IMR-90 (cell line): ENCODE measurements around the gene IQSEC3. TPM values are rescaled to one million over a fixed set of nuclear protein-coding genes. Genes with fewer than 3 reads are reported as not detected.
"Not testable (repeated sequence)": the region's sequence is repeated elsewhere in the genome, so short reads cannot be mapped to it uniquely, and the experiment has no call there.

Source experiments
- ATAC-seq: fragments of 200-7000 bp; cut with Tn5 transposase; 2 replicates; pipeline ENCODE4 v1.9.1; 2020; ENCODE audit warnings: low read depth, mild to moderate bottlenecking, moderate library complexity
- BruUV-seq: library from RNA; stranded (reverse); fragments of 400-500 nt; replicated peaks from 2 replicates; lab custom pipeline; 2021; lab: Mats Ljungman, UMichigan
- CTCF ChIA-PET: fragments of 300-600 bp; formaldehyde crosslinking; extraction: SDS; loops from one replicate; lab custom pipeline; 2021; ENCODE audit warnings: antibody characterized with exemption; lab: Yijun Ruan, JAX
- POLR2A ChIA-PET: fragments of 300-600 bp; sonication (Branson Sonifier 250); formaldehyde crosslinking; loops from one replicate; lab custom pipeline; 2022; ENCODE audit warnings: antibody characterized with exemption; ENCODE audit not compliant: unreplicated experiment; lab: Charles Lee
- DNase-seq: peaks from one replicate; pipeline ENCODE4 v3.0.0; 2013
- H2AFZ ChIP-seq: replicated peaks from 2 replicates; pipeline ENCODE3; 2013; ENCODE audit warnings: low read length, mild to moderate bottlenecking; ENCODE audit not compliant: poor library complexity
- H2AK5ac ChIP-seq: 2 replicates; pipeline ENCODE4 v1.6.1; 2013; ENCODE audit warnings: low read depth, low read length, inconsistent platforms
- H2AK9ac ChIP-seq: replicated peaks from 2 replicates; pipeline ENCODE3; 2013; ENCODE audit warnings: mild to moderate bottlenecking, low read depth, low read length, moderate library complexity; ENCODE audit not compliant: poor library complexity
- H2BK120ac ChIP-seq: 2 replicates; pipeline ENCODE4 v1.6.1; 2013; ENCODE audit warnings: low read depth, low read length, inconsistent platforms
- H2BK15ac ChIP-seq: 3 replicates; pipeline ENCODE4 v1.6.1; 2013; ENCODE audit warnings: low read depth, low read length, inconsistent platforms
- H2BK20ac ChIP-seq: 2 replicates; pipeline ENCODE4 v1.6.1; 2013; ENCODE audit warnings: low read depth, mild to moderate bottlenecking, inconsistent platforms, low read length, moderate library complexity
- H2BK5ac ChIP-seq: 2 replicates; pipeline ENCODE4 v1.6.1; 2013; ENCODE audit warnings: mild to moderate bottlenecking, low read depth, low read length, inconsistent platforms; ENCODE audit not compliant: poor library complexity, severe bottlenecking
- H3K14ac ChIP-seq: replicated peaks from 2 replicates; pipeline ENCODE4 v1.6.1; 2013; ENCODE audit warnings: low read depth, low read length, inconsistent platforms
- H3K18ac ChIP-seq: 2 replicates; pipeline ENCODE4 v1.6.1; 2013; ENCODE audit warnings: low read depth, low read length, control low read depth
- H3K23ac ChIP-seq: 2 replicates; pipeline ENCODE4 v1.6.1; 2013; ENCODE audit warnings: low read depth, low read length, inconsistent platforms
- H3K27ac ChIP-seq: 2 replicates; pipeline ENCODE4 v1.5.1; 2013; ENCODE audit warnings: mild to moderate bottlenecking, control low read depth, low read length; ENCODE audit not compliant: insufficient read depth
- H3K27me3 ChIP-seq: 2 replicates; pipeline ENCODE4 v1.6.1; 2013; ENCODE audit warnings: low read length; ENCODE audit not compliant: control insufficient read depth, insufficient read depth
- H3K36me3 ChIP-seq: 2 replicates; pipeline ENCODE4 v1.6.1; 2013; ENCODE audit warnings: low read length, mixed read lengths; ENCODE audit not compliant: control insufficient read depth, insufficient read depth
- H3K4ac ChIP-seq: 2 replicates; pipeline ENCODE4 v1.6.1; 2013; ENCODE audit warnings: low read depth, low read length, inconsistent platforms
- H3K4me1 ChIP-seq: 2 replicates; pipeline ENCODE4 v1.6.1; 2013; ENCODE audit warnings: low read length, mixed read lengths; ENCODE audit not compliant: control insufficient read depth, insufficient read depth
- H3K4me2 ChIP-seq: 2 replicates; pipeline ENCODE4 v1.6.1; 2013; ENCODE audit warnings: low read depth, mild to moderate bottlenecking, control low read depth, low read length, moderate library complexity
- H3K4me3 ChIP-seq: 2 replicates; pipeline ENCODE4 v1.5.1; 2013; ENCODE audit warnings: low read depth, mild to moderate bottlenecking, control low read depth, low read length, moderate library complexity; ENCODE audit not compliant: insufficient read depth
- H3K56ac ChIP-seq: 2 replicates; pipeline ENCODE4 v1.6.1; 2013; ENCODE audit warnings: low read length, inconsistent platforms; ENCODE audit not compliant: insufficient read depth; ENCODE audit errors: extremely low read depth
- H3K79me1 ChIP-seq, 2 experiments: 2 replicates each; pipeline ENCODE4 v1.6.1; 2013; ENCODE audit warnings: low read length in 2 of 2, inconsistent platforms in 1 of 2, low read depth in 1 of 2
- H3K9ac ChIP-seq: 2 replicates; pipeline ENCODE4 v1.6.1; 2013; ENCODE audit warnings: low read depth, low read length, control low read depth
- H3K9me1 ChIP-seq: 2 replicates; pipeline ENCODE4 v1.6.1; 2013; ENCODE audit warnings: low read length, inconsistent platforms; ENCODE audit not compliant: insufficient read depth
- H3K9me3 ChIP-seq: 2 replicates; pipeline ENCODE4 v1.6.1; 2013; ENCODE audit warnings: low read length; ENCODE audit not compliant: control insufficient read depth, insufficient read depth
- H4K20me1 ChIP-seq: 2 replicates; pipeline ENCODE4 v1.6.1; 2013; ENCODE audit warnings: low read length, inconsistent platforms; ENCODE audit not compliant: insufficient read depth
- H4K5ac ChIP-seq: 2 replicates; pipeline ENCODE4 v1.6.1; 2013; ENCODE audit warnings: mild to moderate bottlenecking, low read depth, low read length, control low read depth
- H4K8ac ChIP-seq, 2 experiments: 2 replicates each; pipeline ENCODE4 v1.6.1; 2013; ENCODE audit warnings: low read depth in 2 of 2, low read length in 2 of 2, control low read depth in 1 of 2, inconsistent platforms in 1 of 2
- H4K91ac ChIP-seq: 2 replicates; pipeline ENCODE4 v1.6.1; 2013; ENCODE audit warnings: low read depth, low read length, inconsistent platforms; ENCODE audit not compliant: insufficient read depth
- dilution Hi-C: fragments of 300-500 bp; cut with HindIII; formaldehyde crosslinking; loops from one replicate; pipeline ENCODE4 v1.14.3; 2018; ENCODE audit warnings: low sequenced_read_pairs; ENCODE audit not compliant: unreplicated experiment
- in situ Hi-C: fragments of 300-500 bp; cut with MboI; formaldehyde crosslinking; loops from 3 replicates; pipeline ENCODE4 v1.14.3; 2019; ENCODE audit warnings: low sequenced_read_pairs, inconsistent platforms, mixed read lengths
- intact Hi-C: fragments of 100-400 bp; cut with micrococcal nuclease; formaldehyde crosslinking; loops from 2 replicates; pipeline ENCODE4 v1.10.0; 2022
- polyA plus RNA-seq, 3 experiments: library from polyadenylated mRNA; depleted of rRNA; stranded (reverse); fragments of >200 nt; gene quantifications; 2 replicates each; pipeline ENCODE4 v1.2.3, GENCODE V29; 2012; ENCODE audit warnings: low replicate concordance in 1 of 3
- total RNA-seq: library from RNA; depleted of rRNA; stranded (reverse); fragments of >200 nt; gene quantifications from 2 replicates; pipeline ENCODE4 v1.2.3, GENCODE V29; 2012

The IQSEC3 gene
- total and polyA plus RNA-seq, 2 of the 4 experiments (the other 2 are of a cell fraction), result 0.10 TPM; not detected in 1

DNA sequence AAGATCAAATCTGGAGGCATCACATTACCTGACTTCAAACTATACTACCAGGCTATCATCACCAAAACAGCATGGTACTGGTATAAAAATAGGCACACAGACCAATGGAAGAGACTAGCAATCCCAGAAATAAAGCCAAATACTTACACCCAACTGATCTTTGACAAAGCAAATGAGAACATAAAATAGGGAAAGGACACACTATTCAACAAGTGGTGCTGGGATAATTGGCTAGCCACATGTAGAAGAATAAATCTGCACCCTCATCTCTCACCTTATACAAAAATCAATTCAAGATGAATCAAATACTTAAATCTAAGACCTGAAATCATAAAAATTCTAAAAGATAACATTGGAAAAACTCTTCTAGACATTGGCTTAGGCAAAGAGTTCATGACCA lies 4.7 kb upstream of the IQSEC3 start:
- H3K9ac ChIP-seq, H3K9me1 ChIP-seq, H4K5ac ChIP-seq, H4K20me1 ChIP-seq, H3K9me3 ChIP-seq, H2BK20ac ChIP-seq, H3K18ac ChIP-seq, BruUV-seq, intact Hi-C loops, H2BK5ac ChIP-seq, H3K56ac ChIP-seq, ATAC-seq, H3K79me1 ChIP-seq, POLR2A ChIA-PET, H3K4me1 ChIP-seq, H3K27me3 ChIP-seq, H3K14ac ChIP-seq, DNase-seq, H3K4me2 ChIP-seq, in situ Hi-C loops, H2AK9ac ChIP-seq, H3K23ac ChIP-seq, dilution Hi-C loops, H2BK120ac ChIP-seq, H3K4me3 ChIP-seq, H3K36me3 ChIP-seq, H4K8ac ChIP-seq, H4K91ac ChIP-seq, CTCF ChIA-PET, H3K4ac ChIP-seq, H2BK15ac ChIP-seq, H3K27ac ChIP-seq, H2AFZ ChIP-seq, H2AK5ac ChIP-seq: not testable (repeated sequence)
